GM12874 (cell line): ENCODE measurements around the gene STAT6.

Experiments used
- CTCF ChIP-seq: IDR thresholded peaks from 2 replicates; pipeline ENCODE4 v1.5.1; 2011; ENCODE audit warnings: low read depth, mild to moderate bottlenecking, control low read depth, low read length, moderate library complexity; ENCODE audit not compliant: insufficient read depth

The STAT6 gene

GRCh38 chr12:57150400-57151000, 39.3 kb upstream of the STAT6 start:
- no peak for TF ChIP-seq CTCF

- no peak for TF ChIP-seq CTCF
Observed at GRCh38 chr12:57149245-57149900, 38.2 kb upstream of the STAT6 start.

GRCh38 chr12:57148469-57149244, 37.5 kb upstream of the STAT6 start:
- TF ChIP-seq CTCF = no peak

DNA sequence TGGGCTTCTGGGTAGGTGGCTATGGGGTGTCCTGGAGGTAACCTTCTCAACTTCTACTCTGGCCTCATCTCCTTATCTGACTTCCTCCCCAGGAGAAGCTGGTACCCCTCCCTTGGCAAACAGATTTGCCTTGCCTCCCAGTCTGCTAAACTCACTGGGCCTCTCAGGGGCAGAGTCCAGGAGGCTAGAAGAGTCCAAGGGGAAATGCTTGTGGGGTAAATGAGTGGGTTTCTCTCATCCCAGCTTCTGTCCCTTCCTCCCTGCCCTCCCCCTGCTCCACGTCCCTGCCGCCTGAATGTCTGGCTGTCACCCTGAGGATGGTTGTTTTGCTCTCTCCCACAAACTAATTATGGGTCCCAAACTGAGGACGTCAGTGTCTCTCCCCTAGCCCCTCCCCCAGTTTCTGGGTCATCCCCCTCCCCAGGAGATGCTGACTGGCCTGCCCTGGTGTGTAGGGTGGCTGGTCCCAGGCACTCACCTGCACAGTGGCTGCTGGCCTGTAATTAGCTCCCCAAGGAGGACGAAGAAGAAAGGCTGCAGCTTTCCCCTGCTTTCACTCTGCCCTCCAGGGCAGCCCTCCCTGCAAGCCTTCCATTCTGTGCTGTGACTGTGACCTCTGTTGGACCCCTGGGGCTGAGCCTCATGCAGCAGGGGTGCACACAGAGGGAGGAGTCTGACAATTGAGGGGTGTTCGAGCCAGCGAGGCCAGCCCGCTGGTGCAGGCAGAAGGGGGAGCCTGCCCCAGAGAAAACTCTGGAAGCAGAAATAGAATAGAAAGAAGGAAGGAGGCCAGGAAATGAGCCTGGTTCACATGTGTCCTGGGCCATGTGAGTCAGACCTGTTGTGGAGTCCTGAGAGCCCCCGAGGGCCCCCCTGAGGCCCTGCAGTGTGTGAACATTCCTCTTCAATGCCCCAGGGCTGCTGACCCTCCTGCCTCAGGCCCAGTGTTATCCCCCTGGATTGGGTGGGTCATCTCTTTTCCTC, 36.1 kb upstream of the STAT6 start, which contains the start of gene LRP1-AS:
Gene LRP1-AS (minus strand): TSS at position 659 of the 984 bp plus-strand sequence.
- no peak for TF ChIP-seq CTCF

DNA sequence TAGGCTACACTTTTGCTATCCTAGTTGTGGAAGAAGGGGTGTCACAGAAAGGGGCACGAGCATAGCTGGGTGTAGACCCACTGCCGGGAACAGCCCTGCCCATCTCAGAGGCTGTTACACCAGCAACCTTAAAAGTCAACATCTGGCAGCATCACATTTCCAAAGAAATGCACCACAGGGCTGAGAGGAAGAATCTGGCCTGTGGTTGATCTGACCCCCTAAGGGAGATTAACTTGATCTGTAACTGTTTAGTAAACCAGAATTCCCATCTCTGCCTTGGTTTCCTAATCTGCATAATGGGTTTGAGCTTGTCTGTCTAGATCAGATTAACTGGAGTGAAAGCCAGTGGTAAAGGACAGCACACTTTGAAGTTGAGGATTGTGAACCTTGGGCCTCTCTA, 34.9 kb upstream of the STAT6 start:
- no peak for TF ChIP-seq CTCF

DNA sequence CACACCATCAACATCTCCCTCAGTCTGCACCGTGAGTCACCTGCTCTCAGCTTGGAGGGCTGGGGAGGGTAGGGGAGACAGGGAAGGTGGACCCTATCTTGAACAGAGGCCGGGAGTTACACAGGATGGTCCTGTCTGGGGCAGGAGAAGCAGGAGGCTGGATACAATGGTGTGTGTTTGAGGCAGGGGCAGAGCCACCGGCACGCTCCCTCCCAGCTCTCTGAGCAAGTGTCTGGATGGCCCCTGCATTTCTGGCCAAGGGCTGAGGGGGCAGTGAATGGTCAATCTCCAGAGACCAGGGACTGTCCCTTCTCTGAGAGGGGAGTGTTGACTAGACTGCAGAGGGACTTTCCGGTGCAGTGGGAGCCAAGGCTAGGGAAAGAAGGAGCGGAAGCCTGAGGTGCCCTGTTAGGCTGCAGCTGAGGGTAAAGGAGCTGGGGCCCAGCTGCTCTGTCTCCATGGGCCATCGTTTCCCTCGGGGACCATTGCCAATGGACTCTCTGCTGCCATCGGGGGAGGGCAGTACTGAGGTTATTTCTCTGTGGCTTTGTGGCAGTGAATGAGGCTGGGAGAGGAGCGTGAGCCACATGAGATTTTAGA, 34.4 kb upstream of the STAT6 start:
- TF ChIP-seq CTCF = no peak

GRCh38 chr12:57143454-57143853, 32.3 kb upstream of the STAT6 start:
- no peak for TF ChIP-seq CTCF
